SK-N-SH treated with all-trans-retinoic acid at 6 μM for 48 hours (cell line): ENCODE measurements around the gene DLL4.
A peak's percentile ranks its signal among the peaks of the same experiment; 100 is the strongest.

Experiments
- ATAC-seq: fragments of 200-7000 bp; cut with Tn5 transposase; 3 replicates; pipeline ENCODE4 v1.9.1; 2020; ENCODE audit warnings: mild to moderate bottlenecking, moderate library complexity
- ARNTL ChIP-seq: fragments of 450-650 bp; formaldehyde crosslinking; IDR thresholded peaks from 2 replicates; pipeline ENCODE4 v1.5.0; 2020; ENCODE audit warnings: low read depth, mild to moderate bottlenecking, moderate library complexity, borderline replicate concordance
- BACH2 ChIP-seq: fragments of 250-450 bp; sonication (Bioruptor Pico); IDR thresholded peaks from 2 replicates; pipeline ENCODE4 v1.9.0; 2021; ENCODE audit warnings: mild to moderate bottlenecking, borderline replicate concordance
- CSDC2 ChIP-seq: fragments of 250-450 bp; sonication (Bioruptor Pico); IDR thresholded peaks from 2 replicates; pipeline ENCODE4 v1.5.0; 2020; ENCODE audit warnings: mild to moderate bottlenecking, moderate library complexity
- CSRNP3 ChIP-seq: fragments of 250-450 bp; sonication (Bioruptor Pico); IDR thresholded peaks from 2 replicates; pipeline ENCODE4 v1.5.1; 2021; ENCODE audit warnings: mild to moderate bottlenecking, moderate library complexity
- ESRRG ChIP-seq: fragments of 250-450 bp; sonication (Bioruptor Pico); IDR thresholded peaks from 2 replicates; pipeline ENCODE4 v1.6.1; 2021; ENCODE audit warnings: mild to moderate bottlenecking
- GLIS3 ChIP-seq: fragments of 250-450 bp; sonication (Bioruptor Pico); IDR thresholded peaks from 2 replicates; pipeline ENCODE4 v1.5.0; 2020; ENCODE audit warnings: mild to moderate bottlenecking, moderate library complexity
- ISL1 ChIP-seq: fragments of 250-450 bp; sonication (Bioruptor Pico); IDR thresholded peaks from 2 replicates; pipeline ENCODE4 v2.1.2; 2022; ENCODE audit warnings: mild to moderate bottlenecking, moderate library complexity
- PATZ1 ChIP-seq: fragments of 250-450 bp; sonication (Bioruptor Pico); IDR thresholded peaks from 2 replicates; pipeline ENCODE4 v1.8.0; 2020; ENCODE audit warnings: mild to moderate bottlenecking, moderate library complexity, borderline replicate concordance
- POU6F1 ChIP-seq: fragments of 250-450 bp; sonication (Bioruptor Pico); IDR thresholded peaks from 2 replicates; pipeline ENCODE4 v1.8.0; 2021; ENCODE audit warnings: low read depth, mild to moderate bottlenecking, moderate library complexity, borderline replicate concordance
- PPARA ChIP-seq: fragments of 250-450 bp; sonication (Bioruptor Pico); IDR thresholded peaks from 2 replicates; pipeline ENCODE4 v1.5.0; 2020; ENCODE audit warnings: mild to moderate bottlenecking, borderline replicate concordance
- RARB ChIP-seq: fragments of 250-450 bp; sonication (Bioruptor Pico); IDR thresholded peaks from 2 replicates; pipeline ENCODE4 v1.8.0; 2021; ENCODE audit warnings: mild to moderate bottlenecking, moderate library complexity
- TCF4 ChIP-seq: fragments of 250-450 bp; sonication (Bioruptor Pico); IDR thresholded peaks from 2 replicates; pipeline ENCODE4 v1.8.0; 2021; ENCODE audit warnings: mild to moderate bottlenecking, moderate library complexity, borderline replicate concordance
- TOX ChIP-seq: fragments of 250-450 bp; sonication (Bioruptor Pico); IDR thresholded peaks from 2 replicates; pipeline ENCODE4 v1.8.0; 2021; ENCODE audit warnings: mild to moderate bottlenecking, moderate library complexity, borderline replicate concordance
- TSHZ2 ChIP-seq: fragments of 250-450 bp; sonication (Bioruptor Pico); IDR thresholded peaks from 2 replicates; pipeline ENCODE4 v1.5.0; 2020; ENCODE audit warnings: mild to moderate bottlenecking, moderate library complexity
- ZC3H10 ChIP-seq: fragments of 250-450 bp; sonication (Bioruptor Pico); IDR thresholded peaks from 2 replicates; pipeline ENCODE4 v1.5.1; 2021; ENCODE audit warnings: mild to moderate bottlenecking, moderate library complexity
- ZFP30 ChIP-seq: fragments of 450-650 bp; formaldehyde crosslinking; IDR thresholded peaks from 2 replicates; pipeline ENCODE4 v1.5.0; 2022; ENCODE audit warnings: mild to moderate bottlenecking, moderate library complexity
- ZNF565 ChIP-seq: fragments of 450-650 bp; formaldehyde crosslinking; conservative IDR thresholded peaks from 2 replicates; pipeline ENCODE4 v1.5.0; 2020; ENCODE audit warnings: low read depth, mild to moderate bottlenecking, moderate library complexity
- ZNF8 ChIP-seq: fragments of 450-650 bp; formaldehyde crosslinking; IDR thresholded peaks from 2 replicates; pipeline ENCODE4 v1.5.0; 2020; ENCODE audit warnings: mild to moderate bottlenecking, moderate library complexity
- TF ChIP-seq, protein P1 (sequence below): fragments of 250-450 bp; sonication (Bioruptor Pico); IDR thresholded peaks from 2 replicates; pipeline ENCODE4 v1.5.1; 2020; ENCODE audit warnings: low read depth, mild to moderate bottlenecking, moderate library complexity

The DLL4 gene

GRCh38 chr15:40936234-40936708 lies 7.1 kb downstream of the DLL4 start:
- TF ChIP-seq ZC3H10 (CRISPR knock-in tag): no peak
- TF ChIP-seq CSRNP3: no peak
- TF ChIP-seq ISL1 (CRISPR knock-in tag): no peak
- no peak for TF ChIP-seq ZNF565
- TF ChIP-seq CSDC2: no peak
- TF ChIP-seq TOX: no peak
- ATAC-seq: no peak

DNA sequence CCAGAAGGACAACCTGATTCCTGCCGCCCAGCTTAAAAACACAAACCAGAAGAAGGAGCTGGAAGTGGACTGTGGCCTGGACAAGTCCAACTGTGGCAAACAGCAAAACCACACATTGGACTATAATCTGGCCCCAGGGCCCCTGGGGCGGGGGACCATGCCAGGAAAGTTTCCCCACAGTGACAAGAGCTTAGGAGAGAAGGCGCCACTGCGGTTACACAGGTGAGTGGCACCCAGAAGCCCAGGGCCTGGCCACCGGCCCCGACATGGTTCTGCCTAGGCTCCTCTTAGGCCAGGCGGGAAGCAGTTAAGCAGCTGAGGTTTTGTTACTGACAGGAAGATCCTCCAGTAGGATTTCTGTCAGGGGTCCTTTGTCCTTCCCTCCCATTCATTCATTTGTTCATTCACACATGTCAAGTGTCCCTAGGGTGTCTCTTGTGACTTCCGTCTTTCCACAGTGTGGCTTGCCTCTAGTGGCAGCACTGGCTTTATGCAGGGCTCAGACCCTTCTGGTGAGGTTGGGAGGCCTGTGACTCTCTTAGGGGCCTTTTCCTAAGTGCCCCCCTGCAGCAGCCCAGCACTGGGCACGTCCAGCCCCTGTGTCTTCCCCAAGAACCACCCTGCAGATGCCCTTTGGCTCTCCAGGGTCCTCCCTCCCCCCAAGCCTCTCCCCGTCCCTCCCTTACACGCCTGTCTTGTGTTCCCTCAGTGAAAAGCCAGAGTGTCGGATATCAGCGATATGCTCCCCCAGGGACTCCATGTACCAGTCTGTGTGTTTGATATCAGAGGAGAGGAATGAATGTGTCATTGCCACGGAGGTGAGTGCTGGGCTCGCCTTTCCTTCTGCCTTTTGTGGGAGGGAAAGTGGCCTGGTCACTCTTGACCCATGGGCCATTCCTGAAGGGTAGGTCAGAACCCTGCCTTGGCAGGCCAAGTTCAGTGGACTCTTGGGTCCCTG lies 7.8 kb downstream of the DLL4 start:
- ATAC-seq: no peak
- no peak for TF ChIP-seq ESRRG (CRISPR knock-in tag)
- no peak for TF ChIP-seq ZNF8 (CRISPR knock-in tag)
- TF ChIP-seq PPARA (CRISPR knock-in tag): no peak
- TF ChIP-seq ARNTL: no peak
- no peak for TF ChIP-seq ISL1 (CRISPR knock-in tag)
- no peak for TF ChIP-seq GLIS3
- no peak for TF ChIP-seq TCF4 (CRISPR knock-in tag)
- TF ChIP-seq PATZ1 (CRISPR knock-in tag): no peak

GRCh38 chr15:40937762-40938535 lies 8.8 kb downstream of the DLL4 start:
- ATAC-seq: peak; percentile 70
- TF ChIP-seq ZFP30 (CRISPR knock-in tag) (no peak), TOX (no peak), TCF4 (CRISPR knock-in tag) (no peak), RARB (no peak), GLIS3 (no peak), ISL1 (CRISPR knock-in tag) (no peak)

DNA sequence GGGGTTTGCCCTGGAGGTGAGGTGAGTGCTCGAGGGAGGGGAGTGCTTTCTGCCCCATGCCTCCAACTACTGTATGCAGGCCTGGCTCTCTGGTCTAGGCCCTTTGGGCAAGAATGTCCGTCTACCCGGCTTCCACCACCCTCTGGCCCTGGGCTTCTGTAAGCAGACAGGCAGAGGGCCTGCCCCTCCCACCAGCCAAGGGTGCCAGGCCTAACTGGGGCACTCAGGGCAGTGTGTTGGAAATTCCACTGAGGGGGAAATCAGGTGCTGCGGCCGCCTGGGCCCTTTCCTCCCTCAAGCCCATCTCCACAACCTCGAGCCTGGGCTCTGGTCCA lies 9.4 kb downstream of the DLL4 start:
- TF ChIP-seq PATZ1 (CRISPR knock-in tag) (no peak), TSHZ2 (CRISPR knock-in tag) (no peak), ZFP30 (CRISPR knock-in tag) (no peak), BACH2 (CRISPR knock-in tag) (no peak), TCF4 (CRISPR knock-in tag) (no peak), POU6F1 (CRISPR knock-in tag) (no peak), RARB (no peak), GLIS3 (no peak), ESRRG (CRISPR knock-in tag) (no peak), PPARA (CRISPR knock-in tag) (no peak)
- TF ChIP-seq, protein P1, sequence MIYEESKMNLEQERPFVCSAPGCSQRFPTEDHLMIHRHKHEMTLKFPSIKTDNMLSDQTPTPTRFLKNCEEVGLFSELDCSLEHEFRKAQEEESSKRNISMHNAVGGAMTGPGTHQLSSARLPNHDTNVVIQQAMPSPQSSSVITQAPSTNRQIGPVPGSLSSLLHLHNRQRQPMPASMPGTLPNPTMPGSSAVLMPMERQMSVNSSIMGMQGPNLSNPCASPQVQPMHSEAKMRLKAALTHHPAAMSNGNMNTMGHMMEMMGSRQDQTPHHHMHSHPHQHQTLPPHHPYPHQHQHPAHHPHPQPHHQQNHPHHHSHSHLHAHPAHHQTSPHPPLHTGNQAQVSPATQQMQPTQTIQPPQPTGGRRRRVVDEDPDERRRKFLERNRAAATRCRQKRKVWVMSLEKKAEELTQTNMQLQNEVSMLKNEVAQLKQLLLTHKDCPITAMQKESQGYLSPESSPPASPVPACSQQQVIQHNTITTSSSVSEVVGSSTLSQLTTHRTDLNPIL: no peak
- ATAC-seq: no peak
